Lung (tissue), 12 donors: ENCODE results near the gene HDGF. TPM values are rescaled to one million over a fixed set of nuclear protein-coding genes. Genes with fewer than 3 reads are reported as not detected.

Experiments
- ATAC-seq: fragments of 200-7000 bp; cut with Tn5 transposase; one replicate; pipeline ENCODE4 v1.9.1; 2020; ENCODE audit warnings: moderate number of reproducible peaks; ENCODE audit not compliant: insufficient read depth, low FRiP score
- DNase-seq, 3 donors: peaks; one replicate each; pipeline ENCODE4 v3.0.0-alpha.2; 2013 to 2017
- H3K27ac ChIP-seq, 2 donors: one replicate each; pipeline ENCODE4 v1.5.1; 2013; ENCODE audit warnings: mild to moderate bottlenecking in 2 of 2, moderate library complexity in 2 of 2, control low read depth in 1 of 2, inconsistent platforms in 1 of 2, low read depth in 1 of 2, low read length in 1 of 2
- H3K27me3 ChIP-seq, 3 donors: one replicate each; pipeline ENCODE4 v1.5.1; 2013; ENCODE audit warnings: low read length in 2 of 3; ENCODE audit not compliant: control insufficient read depth in 3 of 3, insufficient read depth in 3 of 3
- H3K36me3 ChIP-seq, 4 donors: one replicate each; pipeline ENCODE4 v1.5.1; 2013; ENCODE audit warnings: low read length in 4 of 4, mild to moderate bottlenecking in 1 of 4, moderate library complexity in 1 of 4; ENCODE audit not compliant: control insufficient read depth in 4 of 4, insufficient read depth in 4 of 4
- H3K4me1 ChIP-seq, 5 donors: one replicate each; pipeline ENCODE4 v1.5.1; 2013; ENCODE audit warnings: low read length in 5 of 5, mild to moderate bottlenecking in 2 of 5, moderate library complexity in 1 of 5; ENCODE audit not compliant: control insufficient read depth in 5 of 5, insufficient read depth in 5 of 5
- H3K4me3 ChIP-seq: one replicate; pipeline ENCODE4 v1.5.1; 2013; ENCODE audit warnings: mild to moderate bottlenecking, control low read depth, moderate library complexity
- H3K9ac ChIP-seq, 2 donors: one replicate each; pipeline ENCODE4 v1.5.1; 2013; ENCODE audit warnings: low read length in 2 of 2, control low read depth in 1 of 2; ENCODE audit not compliant: insufficient read depth in 1 of 2
- H3K9me3 ChIP-seq, 4 donors: one replicate each; pipeline ENCODE4 v1.5.1; 2013; ENCODE audit warnings: low read length in 3 of 4, mild to moderate bottlenecking in 1 of 4, moderate library complexity in 1 of 4; ENCODE audit not compliant: control insufficient read depth in 4 of 4, insufficient read depth in 3 of 4
- CTCF ChIP-seq: IDR thresholded peaks from 2 replicates; pipeline ENCODE4 v1.5.1; 2012; ENCODE audit warnings: mild to moderate bottlenecking; ENCODE audit errors: control extremely low read depth, extremely low read depth
- WGBS, 2 donors: extraction: QIAGEN DNeasy Blood & Tissue Kit; methylation state at CpG; one replicate each; pipeline ENCODE4 v1.1.7; 2013; 5-methylcytosine and 5-hydroxymethylcytosine counted together
- polyA plus RNA-seq, 2 donors: library from polyadenylated mRNA; stranded (reverse); fragments of 200-250 nt; gene quantifications; one replicate each; pipeline ENCODE4 v1.2.1, GENCODE V29; 2013
- total RNA-seq, 2 donors: library from RNA; depleted of rRNA in 1 of 2; stranded (reverse); fragments of >200 nt in 1 of 2; gene quantifications; one replicate each; pipeline ENCODE4 v1.2.1, GENCODE V29; 2014 to 2021
- donor health status: control.
- donor health status: control.
- donor health status: Bipolar disorder and iron deficiency.
- donor health status: healthy.
- donor health status: DM: yes; HTN: yes; CAD: no.

The HDGF gene
- total and polyA plus RNA-seq, 4 donors, result 104 to 226 (median 185) TPM

GRCh38 chr1:156738407-156738806 lies 13.1 kb downstream of the HDGF start:
- Histone ChIP-seq H3K27me3 (no peaks in the 10 kb centered on the region), H3K4me1 (peaks cover 0 to 15% (median 0%) of the 10 kb centered on the region in 5 donors), H3K4me3 (no peak overlapping the region), H3K36me3 (peaks cover 2 to 32% (median 11%) of the 10 kb centered on the region in 4 donors), H3K9me3 (no peaks in the 10 kb centered on the region), H3K27ac (no peak overlapping the region), H3K9ac (no peak overlapping the region)
- WGBS, 2 donors, result 89 to 90% methylated on average over 10 of the region's 10 CpGs
- TF ChIP-seq CTCF, result no peak
- DNase-seq (no peak), ATAC-seq (no peak)

GRCh38 chr1:156733989-156734584 lies 17.4 kb downstream of the HDGF start:
- no peak for DNase-seq
- no peak for ATAC-seq
- TF ChIP-seq CTCF, result no peak
- Histone ChIP-seq H3K9me3 (no peaks in the 10 kb centered on the region), H3K27ac (no peak overlapping the region), H3K4me3 (no peak overlapping the region), H3K27me3 (no peaks in the 10 kb centered on the region), H3K9ac (no peak overlapping the region), H3K36me3 (peaks cover 0 to 31% (median 13%) of the 10 kb centered on the region in 4 donors), H3K4me1 (peaks cover 0 to 5% (median 0%) of the 10 kb centered on the region in 5 donors)
- 94 to 98% methylated on average over 20 of the region's 20 CpGs for WGBS, 2 donors

GRCh38 chr1:156728599-156729462 lies 22.6 kb downstream of the HDGF start, which contains the start of gene ISG20L2:
ISG20L2 (minus strand) TSS chr1:156728766; CDS start chr1:156727652, 1,114 bp downstream.
- ATAC-seq, result peak; percentile 88
- TF ChIP-seq CTCF, result no peak
- WGBS, 2 donors, result 1 to 2% methylated on average over 50 to 57 of the region's 57 CpGs

More at GRCh38 chr1:156728599-156729462, 22.6 kb downstream of the HDGF start, which contains the start of gene ISG20L2:
- H3K9ac ChIP-seq, result peak within 1 kb of the TSS; percentile 98 to 100
- peak; percentile 98 to 99 (median 98) for DNase-seq
- peak within 1 kb of the TSS; percentile 83 to 87 for H3K27ac ChIP-seq
- H3K4me1 ChIP-seq, result peaks cover 14 to 36% (median 16%) of the 10 kb centered on the region in 5 donors
- no peaks in the 10 kb centered on the region for H3K9me3 ChIP-seq
- H3K4me3 ChIP-seq, result peak within 1 kb of the TSS; percentile 88
- peaks cover 3 to 22% (median 9%) of the 10 kb centered on the region in 4 donors for H3K36me3 ChIP-seq
- H3K27me3 ChIP-seq, result no peaks in the 10 kb centered on the region
